ENCODE data around the gene COG8. TPM values are rescaled to one million over a fixed set of nuclear protein-coding genes. Genes with fewer than 3 reads are reported as not detected.

Gene COG8
- total RNA-seq, 1 donor from 2014 or later, result 57.3 TPM

DNA sequence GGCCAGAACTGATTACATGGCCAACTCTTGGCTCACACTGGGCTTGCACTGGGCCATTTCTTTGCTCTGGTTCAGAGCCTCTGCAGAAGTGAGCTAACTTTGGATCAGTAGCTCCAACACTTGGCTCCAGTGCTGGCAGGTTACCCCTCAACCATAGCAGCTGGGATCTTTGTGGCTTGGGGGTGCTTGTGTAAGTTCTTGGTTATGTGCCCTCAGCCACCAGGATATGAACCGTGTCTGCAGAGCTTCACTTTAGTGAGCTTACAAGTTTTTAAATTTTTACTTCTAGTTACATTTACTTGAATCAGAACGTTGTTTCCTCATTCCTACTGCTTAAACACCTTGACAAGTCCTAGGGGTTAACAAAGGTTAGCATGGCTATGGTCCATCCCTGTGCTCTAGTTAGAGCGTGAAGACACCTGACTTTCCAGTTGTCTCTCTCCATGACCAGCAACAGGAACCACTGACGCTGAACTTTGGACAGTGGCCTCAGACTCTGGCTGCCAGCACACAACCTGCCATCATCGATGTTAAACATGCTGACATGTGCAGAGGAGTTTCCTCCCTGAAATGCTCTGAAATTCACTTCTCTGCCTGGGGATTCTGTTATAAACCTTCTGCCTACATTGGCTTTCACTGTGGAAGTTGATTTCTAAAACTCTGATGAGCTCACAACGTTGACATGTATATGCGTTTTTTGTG lies 13.0 kb downstream of the COG8 start:
- Mint-ChIP-seq H3K36me3 (peaks cover 8% of the 10 kb centered on the region), H3K4me1 (ENCODE audit: unreplicated experiment) (peaks cover 20% of the 10 kb centered on the region), H3K27me3 (no peaks in the 10 kb centered on the region), H3K4me3 (peak overlapping the region; percentile 45), H3K9me3 (no peaks in the 10 kb centered on the region), H3K27ac (peak overlapping the region; percentile 74)
- TF ChIP-seq, protein P1, sequence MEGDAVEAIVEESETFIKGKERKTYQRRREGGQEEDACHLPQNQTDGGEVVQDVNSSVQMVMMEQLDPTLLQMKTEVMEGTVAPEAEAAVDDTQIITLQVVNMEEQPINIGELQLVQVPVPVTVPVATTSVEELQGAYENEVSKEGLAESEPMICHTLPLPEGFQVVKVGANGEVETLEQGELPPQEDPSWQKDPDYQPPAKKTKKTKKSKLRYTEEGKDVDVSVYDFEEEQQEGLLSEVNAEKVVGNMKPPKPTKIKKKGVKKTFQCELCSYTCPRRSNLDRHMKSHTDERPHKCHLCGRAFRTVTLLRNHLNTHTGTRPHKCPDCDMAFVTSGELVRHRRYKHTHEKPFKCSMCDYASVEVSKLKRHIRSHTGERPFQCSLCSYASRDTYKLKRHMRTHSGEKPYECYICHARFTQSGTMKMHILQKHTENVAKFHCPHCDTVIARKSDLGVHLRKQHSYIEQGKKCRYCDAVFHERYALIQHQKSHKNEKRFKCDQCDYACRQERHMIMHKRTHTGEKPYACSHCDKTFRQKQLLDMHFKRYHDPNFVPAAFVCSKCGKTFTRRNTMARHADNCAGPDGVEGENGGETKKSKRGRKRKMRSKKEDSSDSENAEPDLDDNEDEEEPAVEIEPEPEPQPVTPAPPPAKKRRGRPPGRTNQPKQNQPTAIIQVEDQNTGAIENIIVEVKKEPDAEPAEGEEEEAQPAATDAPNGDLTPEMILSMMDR (conservative IDR thresholded peaks at IDR 0.05), result no peak
- peak; percentile 15 for DNase-seq (ENCODE audit: extremely low spot score, unreplicated experiment)

DNA sequence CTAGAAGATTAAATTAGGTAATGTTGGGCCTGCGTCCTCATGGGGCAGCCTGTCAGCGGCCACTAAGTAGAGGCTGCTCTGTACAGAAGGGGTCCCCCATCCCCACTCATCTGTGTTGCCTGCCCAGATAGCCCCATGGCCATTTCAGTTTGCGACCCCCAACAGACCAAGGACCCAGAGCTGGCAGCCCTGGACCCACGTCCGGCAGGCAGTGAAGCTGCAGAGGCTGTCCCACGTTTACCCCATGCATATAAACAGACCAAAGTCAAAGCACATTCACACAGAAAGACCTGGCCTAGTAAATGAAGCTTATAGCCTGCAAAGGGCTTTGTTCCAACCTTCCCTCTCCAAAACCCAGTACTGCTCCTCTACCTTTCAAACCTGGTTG lies 13.6 kb downstream of the COG8 start:
- DNase-seq (ENCODE audit: extremely low spot score, unreplicated experiment), result peak; percentile 36
- peak overlapping the region; percentile 74 for H3K27ac Mint-ChIP-seq
- H3K4me3 Mint-ChIP-seq, result peak overlapping the region; percentile 28
- H3K9me3 Mint-ChIP-seq, result no peaks in the 10 kb centered on the region
- TF ChIP-seq, protein P1 (conservative IDR thresholded peaks at IDR 0.05), result no peak
- peaks cover 20% of the 10 kb centered on the region for H3K4me1 Mint-ChIP-seq (ENCODE audit: unreplicated experiment)
- no peaks in the 10 kb centered on the region for H3K27me3 Mint-ChIP-seq
- H3K36me3 Mint-ChIP-seq, result peaks cover 11% of the 10 kb centered on the region

DNA sequence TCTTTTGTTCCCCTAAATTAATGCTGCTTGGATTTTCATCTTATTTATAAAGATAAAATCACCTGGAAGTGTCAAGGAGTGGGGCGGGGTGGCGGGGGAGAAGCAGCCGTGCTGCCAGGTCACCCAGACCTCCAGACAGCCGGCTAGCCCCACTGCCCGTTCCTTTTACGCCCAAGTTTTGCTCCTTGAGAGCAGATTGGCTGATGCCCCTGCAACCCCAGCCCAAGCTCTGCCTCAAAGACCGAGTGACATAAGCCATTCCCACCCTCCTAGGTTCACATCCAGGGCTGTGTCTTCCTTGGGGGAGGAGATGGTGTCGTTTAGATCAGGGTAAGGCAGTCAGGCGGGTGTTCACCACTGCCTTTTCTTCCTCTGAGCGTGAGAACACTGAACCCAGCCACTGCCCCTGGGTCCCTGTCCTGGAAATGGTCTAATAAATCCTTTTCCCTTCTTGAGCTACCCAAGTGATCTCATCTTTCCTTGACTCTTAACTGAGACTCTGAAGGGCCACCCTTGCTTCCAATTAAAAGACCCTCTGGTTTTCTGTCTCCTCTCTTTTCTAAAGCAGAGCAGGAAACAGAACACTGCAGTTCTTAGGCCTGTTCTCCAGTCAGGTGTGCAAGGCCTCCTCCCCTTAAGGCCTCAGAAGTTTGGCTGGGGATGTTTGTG lies 14.6 kb downstream of the COG8 start:
- no peak overlapping the region for H3K4me3 Mint-ChIP-seq
- H3K36me3 Mint-ChIP-seq, result peaks cover 12% of the 10 kb centered on the region
- peaks cover 20% of the 10 kb centered on the region for H3K4me1 Mint-ChIP-seq (ENCODE audit: unreplicated experiment)
- no peaks in the 10 kb centered on the region for H3K27me3 Mint-ChIP-seq
- no peaks in the 10 kb centered on the region for H3K9me3 Mint-ChIP-seq
- H3K27ac Mint-ChIP-seq, result peak overlapping the region; percentile 58
- no peak for DNase-seq (ENCODE audit: extremely low spot score, unreplicated experiment)
- TF ChIP-seq, protein P1 (conservative IDR thresholded peaks at IDR 0.05), result no peak

DNA sequence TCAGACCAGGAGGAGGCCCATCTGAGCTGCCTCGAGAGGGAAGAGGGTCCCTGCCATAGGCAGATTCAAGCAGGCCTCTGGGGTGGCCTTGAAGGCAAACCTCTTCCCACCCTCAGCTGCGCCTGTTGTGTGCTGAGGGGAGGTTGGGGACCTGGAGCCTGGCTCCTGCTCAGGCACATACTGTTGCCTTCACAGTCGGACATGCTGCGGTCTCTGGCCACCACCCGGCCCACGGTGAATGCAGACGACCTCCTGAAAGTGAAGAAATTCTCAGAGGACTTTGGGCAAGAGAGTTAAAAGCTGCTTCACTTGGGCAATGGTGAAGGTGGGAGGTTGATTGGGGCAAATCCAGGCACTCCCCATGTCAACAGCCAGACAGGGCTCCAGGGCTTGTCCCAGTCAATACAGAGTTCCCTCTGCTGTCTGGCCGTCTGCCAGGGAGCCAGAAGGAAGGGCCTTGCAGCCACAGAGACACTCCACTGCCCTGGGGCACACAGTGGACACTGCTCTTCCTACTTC lies 15.3 kb downstream of the COG8 start:
- peaks cover 15% of the 10 kb centered on the region for H3K4me1 Mint-ChIP-seq (ENCODE audit: unreplicated experiment)
- DNase-seq (ENCODE audit: extremely low spot score, unreplicated experiment), result no peak
- H3K36me3 Mint-ChIP-seq, result peaks cover 16% of the 10 kb centered on the region
- no peaks in the 10 kb centered on the region for H3K9me3 Mint-ChIP-seq
- no peak overlapping the region for H3K4me3 Mint-ChIP-seq
- H3K27ac Mint-ChIP-seq, result peak overlapping the region; percentile 31
- TF ChIP-seq, protein P1 (conservative IDR thresholded peaks at IDR 0.05), result no peak
- no peaks in the 10 kb centered on the region for H3K27me3 Mint-ChIP-seq

DNA sequence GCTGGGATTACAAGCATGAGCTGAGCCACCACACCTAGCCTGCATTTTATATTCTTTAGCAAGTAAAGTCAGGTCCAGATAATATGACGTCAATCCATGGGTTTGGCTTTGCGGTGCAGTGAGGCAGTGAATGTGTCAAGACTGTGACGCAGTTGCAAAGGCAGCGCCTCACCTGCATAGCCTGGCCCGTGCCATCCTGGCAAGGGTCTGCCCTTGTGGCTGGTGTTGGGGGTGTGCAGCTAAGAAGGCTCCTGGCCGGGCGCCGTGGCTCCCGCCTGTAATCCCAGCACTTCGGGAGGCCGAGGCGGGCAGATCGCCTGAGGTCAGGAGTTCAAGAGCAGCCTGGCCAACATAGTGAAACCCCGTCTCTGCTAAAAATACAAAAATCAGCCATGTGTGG lies 15.9 kb downstream of the COG8 start:
- Mint-ChIP-seq H3K27me3 (no peaks in the 10 kb centered on the region), H3K4me3 (no peak overlapping the region), H3K9me3 (no peaks in the 10 kb centered on the region), H3K4me1 (ENCODE audit: unreplicated experiment) (peaks cover 10% of the 10 kb centered on the region), H3K36me3 (peaks cover 16% of the 10 kb centered on the region), H3K27ac (peak overlapping the region; percentile 31)
- TF ChIP-seq, protein P1 (conservative IDR thresholded peaks at IDR 0.05), result no peak
- no peak for DNase-seq (ENCODE audit: extremely low spot score, unreplicated experiment)

Measured in type B pancreatic cell (in vitro differentiated cells).